Muscle of leg (tissue), 16 donors: Measurements from ENCODE around the gene GMEB2. TPM values are rescaled to one million over a fixed set of nuclear protein-coding genes. Genes with fewer than 3 reads are reported as not detected.
"Not testable (repeated sequence)": the region's sequence is repeated elsewhere in the genome, so short reads cannot be mapped to it uniquely, and the experiment has no call there.

ENCODE experiments used
- DNase-seq: peaks from one replicate; pipeline ENCODE4 v3.0.0; 2013
- H3K27ac ChIP-seq: one replicate; pipeline ENCODE4 v1.5.1; 2013; ENCODE audit warnings: mild to moderate bottlenecking, low read length, control low read depth
- H3K27me3 ChIP-seq: one replicate; pipeline ENCODE4 v1.6.1; 2013; ENCODE audit warnings: low read length; ENCODE audit not compliant: control insufficient read depth, insufficient read depth
- H3K36me3 ChIP-seq: one replicate; pipeline ENCODE4 v1.6.1; 2013; ENCODE audit warnings: low read length; ENCODE audit not compliant: control insufficient read depth, insufficient read depth
- H3K4me1 ChIP-seq: one replicate; pipeline ENCODE4 v1.6.1; 2013; ENCODE audit warnings: low read length; ENCODE audit not compliant: control insufficient read depth, insufficient read depth
- H3K4me3 ChIP-seq: one replicate; pipeline ENCODE4 v1.5.1; 2013; ENCODE audit warnings: low read length, control low read depth
- H3K9me3 ChIP-seq: replicated peaks from 2 replicates; pipeline ENCODE4 v1.6.1; 2013; ENCODE audit warnings: low read depth, low read length; ENCODE audit not compliant: control insufficient read depth
- WGBS: methylation state at CpG from one replicate; pipeline ENCODE4 v1.1.5; 2013; ENCODE audit warnings: missing lambda C conversion rate; ENCODE audit not compliant: insufficient coverage; 5-methylcytosine and 5-hydroxymethylcytosine counted together
- long read RNA-seq, 11 donors: transcript quantifications; one replicate each; lab custom pipeline, GENCODE V29; 2026
- polyA plus RNA-seq, 8 donors: library from polyadenylated mRNA; unstranded; fragments of 120-200 nt; gene quantifications; one replicate each; pipeline versions ENCODE4 v1.2.1 to v1.2.3, GENCODE V29; 2013; ENCODE audit warnings: inconsistent platforms in 1 of 8, low replicate concordance in 1 of 8; ENCODE audit not compliant: insufficient read length in 8 of 8, insufficient read depth in 1 of 8
- total RNA-seq: library from RNA; stranded (reverse); fragments of 120-200 nt; gene quantifications from one replicate; pipeline ENCODE4 v1.2.4, GENCODE V29; 2013

The GMEB2 gene
- total RNA-seq (5.9 TPM), polyA plus RNA-seq (1 to 10 TPM; 7.1 to 9.5 (median 8.1) TPM)
- long read RNA-seq, donor 1, full-length matches to known transcripts, result 1 of 1 reads
- long read RNA-seq, donor 1, partial matches to known transcripts, result 0 of 1 reads
- long read RNA-seq, donor 1, other reads (novel, unspliced or antisense), result 0 of 1 reads
- long read RNA-seq, donor 2, result 0 reads
- long read RNA-seq, donor 3, full-length matches to known transcripts, result 1 of 1 reads
- long read RNA-seq, donor 3, partial matches to known transcripts, result 0 of 1 reads
- long read RNA-seq, donor 3, other reads (novel, unspliced or antisense), result 0 of 1 reads
- long read RNA-seq, donor 4, full-length matches to known transcripts, result 1 of 1 reads
- long read RNA-seq, donor 4, partial matches to known transcripts, result 0 of 1 reads
- long read RNA-seq, donor 4, other reads (novel, unspliced or antisense), result 0 of 1 reads
- long read RNA-seq, donor 5, full-length matches to known transcripts, result 7 of 7 reads
- long read RNA-seq, donor 5, partial matches to known transcripts, result 0 of 7 reads
- long read RNA-seq, donor 5, other reads (novel, unspliced or antisense), result 0 of 7 reads
- long read RNA-seq, donor 6, full-length matches to known transcripts, result 6 of 6 reads
- long read RNA-seq, donor 6, partial matches to known transcripts, result 0 of 6 reads
- long read RNA-seq, donor 6, other reads (novel, unspliced or antisense), result 0 of 6 reads
- long read RNA-seq, donor 7, full-length matches to known transcripts, result 2 of 2 reads
- long read RNA-seq, donor 7, partial matches to known transcripts, result 0 of 2 reads
- long read RNA-seq, donor 7, other reads (novel, unspliced or antisense), result 0 of 2 reads
- long read RNA-seq, donor 8, result 0 reads
- long read RNA-seq, donor 9, full-length matches to known transcripts, result 2 of 2 reads
- long read RNA-seq, donor 9, partial matches to known transcripts, result 0 of 2 reads
- long read RNA-seq, donor 9, other reads (novel, unspliced or antisense), result 0 of 2 reads
- long read RNA-seq, donor 10, full-length matches to known transcripts, result 1 of 1 reads
- long read RNA-seq, donor 10, partial matches to known transcripts, result 0 of 1 reads
- long read RNA-seq, donor 10, other reads (novel, unspliced or antisense), result 0 of 1 reads
- long read RNA-seq, donor 11, full-length matches to known transcripts, result 1 of 1 reads
- long read RNA-seq, donor 11, partial matches to known transcripts, result 0 of 1 reads
- long read RNA-seq, donor 11, other reads (novel, unspliced or antisense), result 0 of 1 reads

DNA sequence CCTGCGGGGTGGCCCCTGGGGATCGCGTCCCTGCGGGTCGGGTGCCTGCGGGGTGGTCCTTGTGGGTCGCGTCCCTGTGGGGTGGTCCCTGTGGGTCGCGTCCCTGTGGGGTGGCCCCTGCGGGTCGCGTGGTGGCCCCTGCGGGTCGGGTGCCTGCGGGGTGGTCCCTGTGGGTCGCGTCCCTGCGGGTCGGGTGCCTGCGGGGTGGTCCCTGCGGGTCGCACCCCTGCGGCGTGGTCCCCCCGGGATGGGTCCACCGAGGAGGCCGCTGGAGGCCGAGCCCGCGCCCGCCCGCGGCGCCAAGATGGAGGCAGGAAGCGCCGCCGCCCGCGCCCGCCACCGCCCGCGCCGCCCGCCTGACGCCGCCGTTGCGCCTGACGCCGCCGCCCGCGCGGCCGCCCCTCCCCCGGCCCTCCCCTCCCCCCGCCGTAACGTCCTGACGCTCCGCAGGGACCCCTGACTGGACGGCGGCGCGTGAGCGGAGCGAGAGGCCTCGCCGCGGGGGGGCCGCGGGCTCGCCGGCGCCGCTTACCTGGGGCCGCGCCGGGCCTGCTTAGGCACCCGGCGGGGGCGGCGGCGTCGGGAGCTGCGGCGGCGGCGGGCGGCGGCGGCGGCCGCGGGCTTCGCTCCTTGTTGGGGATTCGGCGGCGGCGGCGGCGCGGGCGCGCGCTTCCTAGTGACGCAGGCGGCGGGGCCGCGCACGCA, at the start of gene GMEB2:
Gene GMEB2, minus strand, starts transcription at position 678 of the 705 bp plus-strand sequence. CDS start 7,704 bp downstream, outside the sequence.
- peak; percentile 92 for DNase-seq
- Histone ChIP-seq H3K4me1 (peaks cover 24% of the 10 kb centered on the region), H3K36me3 (no peaks in the 10 kb centered on the region), H3K4me3 (peak within 1 kb of the TSS; percentile 90), H3K27ac (peak within 1 kb of the TSS; percentile 86), H3K27me3 (no peaks in the 10 kb centered on the region), H3K9me3 (no peaks in the 10 kb centered on the region)
- WGBS, result under 1% methylated on average over 104 of the region's 114 CpGs

- H3K36me3 ChIP-seq, result peaks cover 65% of the 10 kb centered on the region
- DNase-seq, result no peak
Measured at GRCh38 chr20:63675681-63676368, 48.9 kb upstream of the GMEB2 start.

DNA sequence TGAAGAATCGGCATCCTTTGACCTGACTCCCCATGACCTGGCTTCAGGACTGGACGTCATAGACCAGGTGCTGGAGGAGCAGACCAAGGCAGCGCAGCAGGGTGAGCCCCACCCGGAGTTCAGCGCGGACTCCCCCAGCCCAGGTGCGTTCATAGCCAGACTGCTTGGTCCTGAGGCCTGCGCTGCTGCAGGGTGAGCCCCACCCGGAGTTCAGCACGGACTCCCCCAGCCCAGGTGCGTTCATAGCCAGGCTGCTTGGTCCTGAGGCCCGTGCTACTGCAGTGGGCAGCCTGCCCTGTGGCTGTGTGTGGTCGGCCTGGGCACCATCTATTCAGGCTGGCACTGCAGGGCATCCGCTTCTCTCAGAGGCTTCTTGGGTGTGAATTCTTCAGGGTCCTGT, 47.0 kb upstream of the GMEB2 start:
- Histone ChIP-seq H3K4me1 (no peaks in the 10 kb centered on the region), H3K27ac (no peak overlapping the region), H3K27me3 (no peaks in the 10 kb centered on the region), H3K36me3 (peaks cover 53% of the 10 kb centered on the region), H3K9me3 (no peaks in the 10 kb centered on the region), H3K4me3 (no peak overlapping the region)
- no peak for DNase-seq
- WGBS, result 100% methylated on average over 11 of the region's 14 CpGs

More at GRCh38 chr20:63675681-63676368, 48.9 kb upstream of the GMEB2 start:
- WGBS, result 96% methylated on average over 8 of the region's 20 CpGs
- no peaks in the 10 kb centered on the region for H3K27me3 ChIP-seq
- no peaks in the 10 kb centered on the region for H3K9me3 ChIP-seq
- no peak overlapping the region for H3K27ac ChIP-seq
- no peaks in the 10 kb centered on the region for H3K4me1 ChIP-seq
- no peak overlapping the region for H3K4me3 ChIP-seq

DNA sequence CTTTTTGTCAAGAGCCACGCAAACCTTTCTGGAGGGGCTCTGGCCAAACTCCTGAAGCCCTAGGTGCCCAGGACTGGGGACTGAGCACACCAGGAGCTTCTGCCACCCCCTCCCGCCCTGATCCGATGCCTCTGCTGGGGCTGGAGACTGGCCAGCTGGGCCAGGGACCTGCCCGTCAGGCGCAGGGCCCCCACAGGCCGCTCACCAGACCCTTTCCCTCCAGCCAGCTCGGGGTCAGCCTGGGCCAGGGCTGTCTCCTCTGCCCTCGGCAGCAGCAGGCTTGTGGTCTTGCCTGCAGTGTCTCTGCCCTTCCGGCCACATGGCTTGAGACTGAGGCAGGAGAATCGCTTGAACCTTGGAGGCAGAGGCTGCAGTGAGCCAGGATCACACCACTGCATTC, 45.8 kb upstream of the GMEB2 start:
- WGBS, result 94% methylated on average over 10 of the region's 10 CpGs
- H3K36me3 ChIP-seq, result peaks cover 53% of the 10 kb centered on the region
- no peaks in the 10 kb centered on the region for H3K9me3 ChIP-seq
- no peaks in the 10 kb centered on the region for H3K4me1 ChIP-seq
- no peak overlapping the region for H3K4me3 ChIP-seq
- no peak overlapping the region for H3K27ac ChIP-seq
- no peaks in the 10 kb centered on the region for H3K27me3 ChIP-seq
- DNase-seq, result no peak

GRCh38 chr20:63671695-63672094, 44.8 kb upstream of the GMEB2 start:
- not testable (repeated sequence) for H3K9me3 ChIP-seq, DNase-seq, H3K27me3 ChIP-seq, H3K4me1 ChIP-seq, H3K27ac ChIP-seq, H3K4me3 ChIP-seq
- peaks cover 58% of the 10 kb centered on the region for H3K36me3 ChIP-seq
- WGBS, result 97% methylated on average over 6 of the region's 12 CpGs

DNA sequence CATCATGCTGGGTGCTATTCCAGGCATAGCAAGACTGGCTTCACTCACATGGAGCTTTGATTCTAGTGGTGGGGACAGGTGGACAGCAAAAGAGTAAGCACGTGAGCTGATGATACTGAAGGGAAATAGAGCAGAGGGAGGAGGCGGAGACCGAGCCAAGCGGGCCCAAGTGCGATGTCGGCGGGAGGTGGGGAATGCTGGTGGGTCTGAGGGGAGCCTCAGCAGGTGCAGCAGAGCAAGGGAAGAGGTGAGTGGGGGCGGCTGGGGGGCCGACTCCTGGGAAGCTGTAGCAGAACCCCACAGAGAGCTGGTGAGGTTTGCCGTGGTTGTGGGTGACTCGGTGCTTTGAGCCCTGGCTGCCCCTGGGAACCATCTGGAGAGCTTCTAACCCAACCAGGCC, 41.5 kb upstream of the GMEB2 start:
- Histone ChIP-seq H3K9me3 (no peaks in the 10 kb centered on the region), H3K4me3 (no peak overlapping the region), H3K27me3 (no peaks in the 10 kb centered on the region), H3K27ac (no peak overlapping the region), H3K4me1 (no peaks in the 10 kb centered on the region), H3K36me3 (peaks cover 63% of the 10 kb centered on the region)
- WGBS, result 95% methylated on average over 10 of the region's 11 CpGs
- DNase-seq, result no peak

DNA sequence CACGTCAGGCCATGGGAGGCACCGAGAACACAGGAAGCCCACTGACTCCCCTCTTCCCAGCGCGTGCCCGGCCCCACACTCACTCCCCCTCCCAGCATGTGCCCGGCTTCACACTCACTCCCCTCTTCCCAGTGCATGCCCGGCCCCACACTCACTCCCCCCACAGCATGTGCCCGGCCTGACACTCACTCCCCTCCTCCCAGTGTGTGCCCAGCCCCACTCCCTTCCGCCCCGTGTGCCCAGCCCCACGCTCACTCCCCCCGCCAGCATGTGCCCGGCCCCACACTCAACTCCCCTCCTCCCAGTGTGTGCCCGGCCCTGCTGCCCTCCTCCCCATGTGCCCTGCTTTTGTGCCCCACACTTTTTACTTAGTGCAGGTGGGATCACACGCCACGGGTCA, 41.0 kb upstream of the GMEB2 start:
- Histone ChIP-seq H3K27ac (no peak overlapping the region), H3K36me3 (peaks cover 68% of the 10 kb centered on the region), H3K4me3 (no peak overlapping the region), H3K27me3 (no peaks in the 10 kb centered on the region), H3K9me3 (no peaks in the 10 kb centered on the region), H3K4me1 (no peaks in the 10 kb centered on the region)
- DNase-seq, result no peak
- WGBS, result 92% methylated on average over 16 of the region's 16 CpGs

DNA sequence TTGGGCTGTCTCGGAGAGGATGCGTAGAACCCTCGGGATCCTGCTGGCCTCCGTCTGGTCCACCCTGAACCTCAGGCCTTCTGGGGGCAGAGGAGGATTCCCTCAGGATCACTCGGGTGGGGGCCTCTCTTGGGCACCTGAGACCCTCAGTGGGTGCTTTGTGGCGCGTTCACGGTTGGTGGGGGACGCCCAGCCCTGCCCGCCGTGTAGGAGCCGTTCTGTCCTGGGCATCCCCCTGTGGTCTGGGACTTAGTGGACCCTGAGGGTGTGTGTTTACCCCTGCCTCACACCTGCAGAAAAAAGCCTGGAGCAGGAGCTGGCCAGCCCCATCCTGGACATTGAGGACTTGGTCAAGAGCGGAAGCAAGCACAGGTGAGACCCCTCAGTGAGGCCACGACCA, 38.8 kb upstream of the GMEB2 start:
- H3K4me3 ChIP-seq, result no peak overlapping the region
- H3K9me3 ChIP-seq, result no peaks in the 10 kb centered on the region
- peaks cover 75% of the 10 kb centered on the region for H3K36me3 ChIP-seq
- no peaks in the 10 kb centered on the region for H3K4me1 ChIP-seq
- no peaks in the 10 kb centered on the region for H3K27me3 ChIP-seq
- DNase-seq, result no peak
- WGBS, result 90% methylated on average over 13 of the region's 14 CpGs
- no peak overlapping the region for H3K27ac ChIP-seq
